MM.1S (cell line): ENCODE data around the gene RAB35.

ENCODE experiments used
- CTCF ChIP-seq: fragments of 300-600 bp; sonication (generic); IDR thresholded peaks from 2 replicates; pipeline ENCODE4 v1.5.1; 2016; ENCODE audit warnings: antibody characterized with exemption, low read length, mixed read lengths
- EZH2phosphoT487 ChIP-seq: fragments of 300-600 bp; sonication (generic); IDR thresholded peaks from 2 replicates; pipeline ENCODE4 v1.6.1; 2018; ENCODE audit warnings: antibody characterized with exemption, low read length

- TF ChIP-seq CTCF, result no peak
- no peak for TF ChIP-seq EZH2phosphoT487
These were observed 27.4 kb downstream of the RAB35 start for GRCh38 chr12:120089105-120089504.
